Parathyroid adenoma (tissue), 2 donors: ENCODE results near the gene TBK1.
A peak's percentile ranks its signal among the peaks of the same experiment; 100 is the strongest.

Experiments used
- H2AFZ ChIP-seq: fragments of 300-600 bp; sonication (generic); one replicate; pipeline ENCODE4 v1.7.0; 2017; ENCODE audit warnings: antibody characterized with exemption, mild to moderate bottlenecking
- H3K27ac ChIP-seq: fragments of 300-600 bp; sonication (generic); one replicate; pipeline ENCODE4 v1.7.0; 2017
- H3K27me3 ChIP-seq: fragments of 300-600 bp; sonication (generic); one replicate; pipeline ENCODE4 v1.7.0; 2017; ENCODE audit warnings: low read length; ENCODE audit not compliant: control insufficient read depth, insufficient read depth
- H3K36me3 ChIP-seq: fragments of 300-600 bp; sonication (generic); one replicate; pipeline ENCODE4 v1.7.0; 2017; ENCODE audit warnings: low read length; ENCODE audit not compliant: control insufficient read depth, insufficient read depth
- H3K4me1 ChIP-seq: fragments of 300-600 bp; sonication (generic); one replicate; pipeline ENCODE4 v1.7.0; 2017; ENCODE audit warnings: control low read depth
- H3K4me2 ChIP-seq: fragments of 300-600 bp; sonication (generic); one replicate; pipeline ENCODE4 v1.7.0; 2017; ENCODE audit warnings: low read length
- H3K4me3 ChIP-seq: fragments of 300-600 bp; sonication (generic); one replicate; pipeline ENCODE4 v1.7.0; 2017; ENCODE audit warnings: low read depth, low read length
- H3K79me2 ChIP-seq: fragments of 300-600 bp; sonication (generic); one replicate; pipeline ENCODE4 v1.7.0; 2017; ENCODE audit warnings: control low read depth
- H3K9ac ChIP-seq: fragments of 300-600 bp; sonication (generic); one replicate; pipeline ENCODE4 v1.7.0; 2017; ENCODE audit warnings: mild to moderate bottlenecking
- H3K9me3 ChIP-seq: fragments of 300-600 bp; sonication (generic); one replicate; pipeline ENCODE4 v1.7.0; 2017; ENCODE audit warnings: low read length; ENCODE audit not compliant: control insufficient read depth
- CTCF ChIP-seq: fragments of 300-600 bp; sonication (generic); IDR thresholded peaks from one replicate; pipeline ENCODE4 v1.7.0; 2017; ENCODE audit warnings: antibody characterized with exemption, mild to moderate bottlenecking
- donor health status: primary hyperparathyroidism.

TBK1 gene

GRCh38 chr12:64545081-64545382 lies 93.1 kb downstream of the TBK1 start:
- H3K9ac ChIP-seq: no peak overlapping the region

GRCh38 chr12:64549108-64549507 lies 97.2 kb downstream of the TBK1 start:
- Histone ChIP-seq H3K4me3 (no peak overlapping the region), H3K4me1 (no peaks in the 10 kb centered on the region), H3K27ac (no peak overlapping the region), H2AFZ (no peak overlapping the region), H3K27me3 (no peaks in the 10 kb centered on the region), H3K36me3 (no peaks in the 10 kb centered on the region), H3K9ac (no peak overlapping the region), H3K79me2 (no peaks in the 10 kb centered on the region), H3K4me2 (no peak overlapping the region), H3K9me3 (no peaks in the 10 kb centered on the region)
- no peak for TF ChIP-seq CTCF

More at GRCh38 chr12:64545081-64545382, 93.1 kb downstream of the TBK1 start:
- no peak overlapping the region for H3K4me2 ChIP-seq
- no peak overlapping the region for H3K27ac ChIP-seq
- TF ChIP-seq CTCF: no peak
- H3K79me2 ChIP-seq: no peaks in the 10 kb centered on the region
- H2AFZ ChIP-seq: no peak overlapping the region
- no peaks in the 10 kb centered on the region for H3K27me3 ChIP-seq
- H3K36me3 ChIP-seq: no peaks in the 10 kb centered on the region
- no peak overlapping the region for H3K4me3 ChIP-seq
- no peaks in the 10 kb centered on the region for H3K4me1 ChIP-seq
- H3K9me3 ChIP-seq: no peaks in the 10 kb centered on the region

- Histone ChIP-seq H3K4me3 (no peak overlapping the region), H3K4me1 (no peaks in the 10 kb centered on the region), H3K36me3 (no peaks in the 10 kb centered on the region), H3K9ac (no peak overlapping the region), H2AFZ (no peak overlapping the region), H3K79me2 (no peaks in the 10 kb centered on the region), H3K4me2 (no peak overlapping the region), H3K27me3 (no peaks in the 10 kb centered on the region), H3K9me3 (no peaks in the 10 kb centered on the region), H3K27ac (no peak overlapping the region)
- TF ChIP-seq CTCF: no peak
Measured at GRCh38 chr12:64550755-64551154, 98.8 kb downstream of the TBK1 start.

GRCh38 chr12:64551676-64552075 lies 99.8 kb downstream of the TBK1 start:
- no peak overlapping the region for H3K4me2 ChIP-seq
- H3K9ac ChIP-seq: no peak overlapping the region
- no peaks in the 10 kb centered on the region for H3K9me3 ChIP-seq
- H3K79me2 ChIP-seq: no peaks in the 10 kb centered on the region
- no peaks in the 10 kb centered on the region for H3K4me1 ChIP-seq
- no peaks in the 10 kb centered on the region for H3K27me3 ChIP-seq
- H3K4me3 ChIP-seq: no peak overlapping the region
- no peak overlapping the region for H3K27ac ChIP-seq
- H2AFZ ChIP-seq: peak overlapping the region; percentile 36
- TF ChIP-seq CTCF: no peak
- no peaks in the 10 kb centered on the region for H3K36me3 ChIP-seq
